Colonic mucosa (tissue), 4 donors: ENCODE results near the gene ESYT3. TPM values are rescaled to one million over a fixed set of nuclear protein-coding genes. Genes with fewer than 3 reads are reported as not detected.

Experiments
- DNase-seq: peaks from one replicate; pipeline ENCODE4 v3.0.0-alpha.2; 2020
- H3K27ac ChIP-seq: fragments of 200-600 bp; one replicate; pipeline ENCODE4 v1.8.0; 2021
- H3K27me3 ChIP-seq: fragments of 200-600 bp; one replicate; pipeline ENCODE4 v1.8.0; 2021
- H3K36me3 ChIP-seq: fragments of 200-600 bp; one replicate; pipeline ENCODE4 v1.8.0; 2021
- H3K4me1 ChIP-seq: fragments of 200-600 bp; one replicate; pipeline ENCODE4 v1.8.0; 2021; ENCODE audit warnings: mild to moderate bottlenecking
- H3K4me3 ChIP-seq: fragments of 200-600 bp; one replicate; pipeline ENCODE4 v1.8.0; 2021
- H3K9ac ChIP-seq, 2 donors: one replicate each; pipeline ENCODE4 v1.7.0; 2013; ENCODE audit warnings: control low read depth in 2 of 2, low read depth in 2 of 2, low read length in 2 of 2
- H3K9me3 ChIP-seq: fragments of 200-600 bp; one replicate; pipeline ENCODE4 v1.8.0; 2021
- intact Hi-C: fragments of 100-400 bp; cut with DNase I; formaldehyde crosslinking; loops from one replicate; pipeline ENCODE4 v1.14.1; 2022
- total RNA-seq, 2 donors: library from RNA; stranded (reverse); fragmentation: NEBNext Ultra II Directional in 1 of 2; extraction: Animal tissue kit (Norgen Biotek cat#: 25700) in 1 of 2; gene quantifications; one replicate each; pipeline ENCODE4 v1.2.1, GENCODE V29; 2021
- TF ChIP-seq, protein P1 (sequence below): fragments of 200-600 bp; IDR thresholded peaks from one replicate; pipeline ENCODE4 v1.8.0; 2022; ENCODE audit warnings: antibody characterized with exemption, mild to moderate bottlenecking
- donor health status: healthy.
- donor health status: DM: no; HTN: no; CAD: no.
- donor health status: DM: no; HTN: no; CAD: no.

ESYT3 gene
- total RNA-seq, 2 donors from 2014 or later, result 0.89 to 1.2 TPM

GRCh38 chr3:138465451-138465850 lies 31.0 kb downstream of the ESYT3 start:
- Histone ChIP-seq H3K27me3 (no peaks in the 10 kb centered on the region), H3K9me3 (no peaks in the 10 kb centered on the region), H3K4me1 (no peaks in the 10 kb centered on the region), H3K9ac (no peak overlapping the region), H3K36me3 (no peaks in the 10 kb centered on the region), H3K27ac (no peak overlapping the region), H3K4me3 (no peak overlapping the region)
- TF ChIP-seq, protein P1, sequence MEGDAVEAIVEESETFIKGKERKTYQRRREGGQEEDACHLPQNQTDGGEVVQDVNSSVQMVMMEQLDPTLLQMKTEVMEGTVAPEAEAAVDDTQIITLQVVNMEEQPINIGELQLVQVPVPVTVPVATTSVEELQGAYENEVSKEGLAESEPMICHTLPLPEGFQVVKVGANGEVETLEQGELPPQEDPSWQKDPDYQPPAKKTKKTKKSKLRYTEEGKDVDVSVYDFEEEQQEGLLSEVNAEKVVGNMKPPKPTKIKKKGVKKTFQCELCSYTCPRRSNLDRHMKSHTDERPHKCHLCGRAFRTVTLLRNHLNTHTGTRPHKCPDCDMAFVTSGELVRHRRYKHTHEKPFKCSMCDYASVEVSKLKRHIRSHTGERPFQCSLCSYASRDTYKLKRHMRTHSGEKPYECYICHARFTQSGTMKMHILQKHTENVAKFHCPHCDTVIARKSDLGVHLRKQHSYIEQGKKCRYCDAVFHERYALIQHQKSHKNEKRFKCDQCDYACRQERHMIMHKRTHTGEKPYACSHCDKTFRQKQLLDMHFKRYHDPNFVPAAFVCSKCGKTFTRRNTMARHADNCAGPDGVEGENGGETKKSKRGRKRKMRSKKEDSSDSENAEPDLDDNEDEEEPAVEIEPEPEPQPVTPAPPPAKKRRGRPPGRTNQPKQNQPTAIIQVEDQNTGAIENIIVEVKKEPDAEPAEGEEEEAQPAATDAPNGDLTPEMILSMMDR, result no peak
- intact Hi-C loops, result no loop called here
- DNase-seq, result no peak

- Histone ChIP-seq H3K36me3 (no peaks in the 10 kb centered on the region), H3K4me3 (no peak overlapping the region), H3K27ac (no peak overlapping the region), H3K27me3 (no peaks in the 10 kb centered on the region), H3K9ac (no peak overlapping the region), H3K9me3 (no peaks in the 10 kb centered on the region), H3K4me1 (no peaks in the 10 kb centered on the region)
- TF ChIP-seq, protein P1, result no peak
- DNase-seq, result no peak
- intact Hi-C loops, result no loop called here
Measured at GRCh38 chr3:138465925-138466324, 31.5 kb downstream of the ESYT3 start.

DNA sequence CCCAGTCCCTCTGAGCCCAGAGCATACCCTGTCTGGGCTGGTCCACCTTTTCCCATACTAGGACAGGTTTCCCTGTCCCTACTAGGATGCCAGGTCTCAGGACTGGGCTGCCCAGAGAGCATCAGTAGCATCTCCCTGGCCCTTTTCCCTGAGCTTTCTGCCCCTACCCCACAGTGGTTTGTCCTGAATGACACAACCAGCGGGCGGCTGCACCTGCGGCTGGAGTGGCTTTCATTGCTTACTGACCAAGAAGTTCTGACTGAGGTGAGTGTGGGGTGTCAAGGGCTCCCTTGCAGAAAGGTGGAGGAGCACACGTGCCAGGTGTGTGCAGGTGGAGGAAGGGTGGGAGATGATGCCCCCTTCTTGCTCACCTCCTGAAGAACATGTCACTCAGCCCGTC lies 33.5 kb downstream of the ESYT3 start:
- DNase-seq, result no peak
- Histone ChIP-seq H3K9me3 (no peaks in the 10 kb centered on the region), H3K4me1 (no peaks in the 10 kb centered on the region), H3K27ac (no peak overlapping the region), H3K9ac (no peak overlapping the region), H3K36me3 (no peaks in the 10 kb centered on the region), H3K4me3 (no peak overlapping the region), H3K27me3 (no peaks in the 10 kb centered on the region)
- intact Hi-C loops, result no loop called here
- TF ChIP-seq, protein P1, result no peak

GRCh38 chr3:138468451-138468850 lies 34.0 kb downstream of the ESYT3 start:
- Histone ChIP-seq H3K27ac (no peak overlapping the region), H3K9ac (no peak overlapping the region), H3K27me3 (no peaks in the 10 kb centered on the region), H3K36me3 (no peaks in the 10 kb centered on the region), H3K9me3 (no peaks in the 10 kb centered on the region), H3K4me1 (no peaks in the 10 kb centered on the region), H3K4me3 (no peak overlapping the region)
- DNase-seq, result no peak
- intact Hi-C loops, result no loop called here
- TF ChIP-seq, protein P1, result no peak

- intact Hi-C loops, result no loop called here
- H3K27ac ChIP-seq, result no peak overlapping the region
- DNase-seq, result no peak
Measured at GRCh38 chr3:138468886-138469285, 34.5 kb downstream of the ESYT3 start.

More at GRCh38 chr3:138468886-138469285, 34.5 kb downstream of the ESYT3 start:
- Histone ChIP-seq H3K4me1 (no peaks in the 10 kb centered on the region), H3K9ac (no peak overlapping the region), H3K36me3 (no peaks in the 10 kb centered on the region), H3K4me3 (no peak overlapping the region), H3K9me3 (no peaks in the 10 kb centered on the region), H3K27me3 (no peaks in the 10 kb centered on the region)
- TF ChIP-seq, protein P1, result no peak
